GM18909 (cell line): ENCODE measurements around the gene IP6K2.
"Not testable (repeated sequence)": the region's sequence is repeated elsewhere in the genome, so short reads cannot be mapped to it uniquely, and the experiment has no call there.

Source experiments
- ATAC-seq: cut with Tn5 transposase; IDR thresholded peaks from one replicate; pipeline ENCODE4 v1.9.1; 2021; ENCODE audit warnings: mild to moderate bottlenecking; ENCODE audit not compliant: unreplicated experiment, poor library complexity

Gene IP6K2

GRCh38 chr3:48716982-48717746 is at the start of gene IP6K2:
TSS of gene IP6K2 (minus strand) at chr3:48717221. CDS start at chr3:48695291, 21,930 bp downstream.
- peak; percentile 97 for ATAC-seq

- ATAC-seq, result no peak
These were observed 48.4 kb upstream of the IP6K2 start for GRCh38 chr3:48765376-48765775.

GRCh38 chr3:48762816-48763215 is 45.8 kb upstream of the IP6K2 start:
- ATAC-seq, result no peak

- ATAC-seq, result not testable (repeated sequence)
These were observed 43.0 kb upstream of the IP6K2 start for GRCh38 chr3:48759991-48760540.

GRCh38 chr3:48759531-48759930 is 42.5 kb upstream of the IP6K2 start:
- not testable (repeated sequence) for ATAC-seq

- ATAC-seq, result no peak
These were observed 42.0 kb upstream of the IP6K2 start for GRCh38 chr3:48759071-48759470.

GRCh38 chr3:48756640-48757039 is 39.6 kb upstream of the IP6K2 start:
- no peak for ATAC-seq

- no peak for ATAC-seq
These were observed 33.8 kb upstream of the IP6K2 start for GRCh38 chr3:48750856-48751255.

GRCh38 chr3:48748754-48749153 is 31.7 kb upstream of the IP6K2 start:
- no peak for ATAC-seq

- no peak for ATAC-seq
These were observed 30.7 kb upstream of the IP6K2 start for GRCh38 chr3:48747706-48748105.

- no peak for ATAC-seq
These were observed 30.1 kb upstream of the IP6K2 start for GRCh38 chr3:48747015-48747615.

- ATAC-seq, result no peak
These were observed 26.8 kb upstream of the IP6K2 start for GRCh38 chr3:48743773-48744172.

GRCh38 chr3:48741226-48741625 is 24.2 kb upstream of the IP6K2 start:
- ATAC-seq, result not testable (repeated sequence)

GRCh38 chr3:48739955-48740823 is 23.2 kb upstream of the IP6K2 start:
- peak; percentile 74 for ATAC-seq

GRCh38 chr3:48739617-48739954 is 22.6 kb upstream of the IP6K2 start:
- ATAC-seq, result peak; percentile 25

- no peak for ATAC-seq
These were observed 22.1 kb upstream of the IP6K2 start for GRCh38 chr3:48738926-48739616.

- no peak for ATAC-seq
These were observed 21.1 kb upstream of the IP6K2 start for GRCh38 chr3:48738144-48738536.

- ATAC-seq, result not testable (repeated sequence)
These were observed 18.2 kb upstream of the IP6K2 start for GRCh38 chr3:48735075-48735767.

- not testable (repeated sequence) for ATAC-seq
These were observed 17.5 kb upstream of the IP6K2 start for GRCh38 chr3:48734541-48734940.
